B cell (primary cell): ENCODE data around the gene GLI3. TPM values are rescaled to one million over a fixed set of nuclear protein-coding genes. Genes with fewer than 3 reads are reported as not detected.

Source experiments
- ATAC-seq: fragments of 200-7000 bp; cut with Tn5 transposase; one replicate; pipeline ENCODE4 v1.10.0; 2021; ENCODE audit warnings: low read depth, mild to moderate bottlenecking, moderate number of reproducible peaks, moderate library complexity
- CTCF ChIA-PET: fragments of 350-600 bp; sonication (Branson Sonifier 250); formaldehyde crosslinking; loops from one replicate; lab custom pipeline; 2021; ENCODE audit warnings: antibody characterized with exemption, inconsistent platforms; lab: Charles Lee
- POLR2A ChIA-PET: fragments of 350-600 bp; sonication (Branson Sonifier 250); formaldehyde crosslinking; loops from one replicate; lab custom pipeline; 2021; ENCODE audit warnings: antibody characterized with exemption; lab: Charles Lee
- DNase-seq: peaks from one replicate; pipeline ENCODE4 v3.0.0; 2013
- H2AFZ ChIP-seq: 2 replicates; pipeline ENCODE4 v1.6.1; 2012; ENCODE audit warnings: mild to moderate bottlenecking, low read depth, low read length; ENCODE audit not compliant: insufficient read depth, poor library complexity, severe bottlenecking
- H3K27ac ChIP-seq, 2 donors: 1 replicate in 1 of 2; 2 replicates in 1 of 2; pipeline ENCODE4 v1.5.1; 2012 to 2013; ENCODE audit warnings: low read length in 2 of 2, mild to moderate bottlenecking in 2 of 2, moderate library complexity in 1 of 2
- H3K27me3 ChIP-seq, 4 experiments: fragments of 200-600 bp in 1 of 4; sonication (generic) in 1 of 4; replicated peaks in 1 of 4; 1 replicate in 2 of 4; 2 replicates in 2 of 4; pipeline versions ENCODE4 v1.6.1 to v1.7.0; 2013 to 2016; ENCODE audit warnings: low read length in 3 of 4, mild to moderate bottlenecking in 2 of 4, mixed read lengths in 1 of 4, moderate library complexity in 1 of 4; ENCODE audit not compliant: insufficient read depth in 4 of 4, control insufficient read depth in 3 of 4; ENCODE audit errors: control extremely low read depth in 1 of 4
- H3K36me3 ChIP-seq, 2 experiments: replicated peaks in 1 of 2; 1 replicate in 1 of 2; 2 replicates in 1 of 2; pipeline versions ENCODE4 v1.6.1 to v1.7.1; 2013; ENCODE audit warnings: low read length in 1 of 2; ENCODE audit not compliant: insufficient read depth in 2 of 2, control insufficient read depth in 1 of 2; ENCODE audit errors: control extremely low read depth in 1 of 2, extremely low read depth in 1 of 2
- H3K4me1 ChIP-seq, 2 donors: fragments of 200-600 bp in 1 of 2; sonication (generic) in 1 of 2; 1 replicate in 1 of 2; 2 replicates in 1 of 2; pipeline versions ENCODE4 v1.5.1 to v1.6.1; 2013 to 2017; ENCODE audit warnings: low read length in 2 of 2; ENCODE audit not compliant: control insufficient read depth in 2 of 2, insufficient read depth in 2 of 2
- H3K4me2 ChIP-seq: replicated peaks from 2 replicates; pipeline ENCODE3; 2012; ENCODE audit warnings: mild to moderate bottlenecking, low read depth, low read length; ENCODE audit not compliant: poor library complexity, severe bottlenecking
- H3K4me3 ChIP-seq, 5 experiments: fragments of 200-600 bp in 1 of 5; sonication (generic) in 1 of 5; 1 replicate in 3 of 5; 2 replicates in 2 of 5; pipeline versions ENCODE4 v1.5.1 to v1.7.0; 2011 to 2016; ENCODE audit warnings: low read length in 4 of 5, mild to moderate bottlenecking in 4 of 5, low read depth in 2 of 5, control low read depth in 1 of 5, moderate library complexity in 1 of 5; ENCODE audit not compliant: insufficient read depth in 1 of 5; ENCODE audit errors: control extremely low read depth in 1 of 5, extremely low read depth in 1 of 5
- H3K79me2 ChIP-seq: fragments of 200-600 bp; sonication (generic); one replicate; pipeline ENCODE4 v1.6.0; 2016; ENCODE audit warnings: low read length; ENCODE audit not compliant: control insufficient read depth, insufficient read depth
- H3K9ac ChIP-seq: fragments of 200-600 bp; sonication (generic); 2 replicates; pipeline ENCODE4 v1.6.1; 2017; ENCODE audit warnings: mild to moderate bottlenecking, low read length, moderate library complexity
- H3K9me3 ChIP-seq, 3 donors: one replicate each; pipeline versions ENCODE4 v1.6.1 to v1.7.1; 2013; ENCODE audit warnings: low read length in 2 of 3; ENCODE audit not compliant: control insufficient read depth in 2 of 3, insufficient read depth in 1 of 3; ENCODE audit errors: control extremely low read depth in 1 of 3
- H4K20me1 ChIP-seq: 2 replicates; pipeline ENCODE4 v1.6.0; 2012; ENCODE audit warnings: mild to moderate bottlenecking, low read length; ENCODE audit not compliant: insufficient read depth, control insufficient read depth, poor library complexity, severe bottlenecking
- H3K27ac Mint-ChIP-seq: one replicate; pipeline ENCODE4 v1.8.0; 2021; ENCODE audit warnings: mixed read lengths
- H3K27me3 Mint-ChIP-seq: one replicate; pipeline ENCODE4 v1.8.0; 2021; ENCODE audit warnings: mixed read lengths
- H3K4me1 Mint-ChIP-seq: one replicate; pipeline ENCODE4 v1.8.0; 2021; ENCODE audit warnings: mixed read lengths
- H3K4me3 Mint-ChIP-seq: one replicate; pipeline ENCODE4 v1.8.0; 2021; ENCODE audit warnings: mixed read lengths
- H3K9me3 Mint-ChIP-seq: one replicate; pipeline ENCODE4 v1.8.0; 2022; ENCODE audit warnings: mixed read lengths; ENCODE audit not compliant: insufficient read depth
- EZH2 ChIP-seq: IDR thresholded peaks from 2 replicates; pipeline ENCODE4 v1.6.1; 2012; ENCODE audit warnings: borderline replicate concordance, low read depth, mild to moderate bottlenecking, moderate library complexity, low read length; ENCODE audit not compliant: insufficient read depth, poor library complexity, severe bottlenecking
- WGBS: methylation state at CpG from one replicate; pipeline ENCODE4 v1.1.5; 2013; ENCODE audit warnings: missing lambda C conversion rate; ENCODE audit not compliant: insufficient coverage; 5-methylcytosine and 5-hydroxymethylcytosine counted together
- intact Hi-C: fragments of 100-400 bp; cut with micrococcal nuclease; formaldehyde crosslinking; loops from one replicate; pipeline ENCODE4 v1.10.0; 2022
- polyA plus RNA-seq: library from polyadenylated mRNA; depleted of rRNA; stranded (reverse); fragments of >200 nt; gene quantifications from 2 replicates; pipeline ENCODE4 v1.2.3, GENCODE V29; 2012
- total RNA-seq, 2 donors: library from RNA; stranded (reverse); fragments of 120-200 nt in 1 of 2; gene quantifications; 1 replicate in 1 of 2; 2 replicates in 1 of 2; pipeline versions ENCODE4 v1.2.3 to v1.2.4, GENCODE V29; 2013 to 2022
- TF ChIP-seq, protein P1 (sequence below): fragments of 200-600 bp; IDR thresholded peaks from one replicate; pipeline ENCODE4 v1.8.0; 2022; ENCODE audit warnings: antibody characterized with exemption, mild to moderate bottlenecking

Gene GLI3
- total and polyA plus RNA-seq, 2 donors (not counting 1 experiment from before 2014, with no cell fraction given): not detected

- no peaks in the 10 kb centered on the region for H4K20me1 ChIP-seq
- Mint-ChIP-seq H3K9me3 (no peaks in the 10 kb centered on the region), H3K4me3 (no peak overlapping the region), H3K4me1 (no peaks in the 10 kb centered on the region), H3K27ac (no peak overlapping the region), H3K27me3 (no peaks in the 10 kb centered on the region)
- WGBS: 84% methylated on average over 6 of the region's 11 CpGs
- ChIA-PET POLR2A (no interaction called here), CTCF (no interaction called here)
- no peak overlapping the region for H3K9ac ChIP-seq
- H3K4me1 ChIP-seq: no peaks in the 10 kb centered on the region
- no peak overlapping the region for H2AFZ ChIP-seq
- H3K27me3 ChIP-seq: no peaks in the 10 kb centered on the region
- ATAC-seq: no peak
- TF ChIP-seq EZH2: no peak
- TF ChIP-seq, protein P1, sequence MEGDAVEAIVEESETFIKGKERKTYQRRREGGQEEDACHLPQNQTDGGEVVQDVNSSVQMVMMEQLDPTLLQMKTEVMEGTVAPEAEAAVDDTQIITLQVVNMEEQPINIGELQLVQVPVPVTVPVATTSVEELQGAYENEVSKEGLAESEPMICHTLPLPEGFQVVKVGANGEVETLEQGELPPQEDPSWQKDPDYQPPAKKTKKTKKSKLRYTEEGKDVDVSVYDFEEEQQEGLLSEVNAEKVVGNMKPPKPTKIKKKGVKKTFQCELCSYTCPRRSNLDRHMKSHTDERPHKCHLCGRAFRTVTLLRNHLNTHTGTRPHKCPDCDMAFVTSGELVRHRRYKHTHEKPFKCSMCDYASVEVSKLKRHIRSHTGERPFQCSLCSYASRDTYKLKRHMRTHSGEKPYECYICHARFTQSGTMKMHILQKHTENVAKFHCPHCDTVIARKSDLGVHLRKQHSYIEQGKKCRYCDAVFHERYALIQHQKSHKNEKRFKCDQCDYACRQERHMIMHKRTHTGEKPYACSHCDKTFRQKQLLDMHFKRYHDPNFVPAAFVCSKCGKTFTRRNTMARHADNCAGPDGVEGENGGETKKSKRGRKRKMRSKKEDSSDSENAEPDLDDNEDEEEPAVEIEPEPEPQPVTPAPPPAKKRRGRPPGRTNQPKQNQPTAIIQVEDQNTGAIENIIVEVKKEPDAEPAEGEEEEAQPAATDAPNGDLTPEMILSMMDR: no peak
- no peaks in the 10 kb centered on the region for H3K9me3 ChIP-seq
- intact Hi-C loops: no loop called here
- H3K4me3 ChIP-seq: no peak overlapping the region
- H3K36me3 ChIP-seq: no peaks in the 10 kb centered on the region
- no peak overlapping the region for H3K4me2 ChIP-seq
- DNase-seq: no peak
- H3K27ac ChIP-seq: no peak overlapping the region
- no peaks in the 10 kb centered on the region for H3K79me2 ChIP-seq
These were observed 140.1 kb downstream of the GLI3 start for GRCh38 chr7:42096681-42097561.

- H3K27me3 ChIP-seq: no peaks in the 10 kb centered on the region
- no peak overlapping the region for H3K4me3 ChIP-seq
- DNase-seq (no peak), ATAC-seq (no peak)
- TF ChIP-seq EZH2: no peak
- TF ChIP-seq, protein P1: no peak
- H4K20me1 ChIP-seq: no peaks in the 10 kb centered on the region
- WGBS: 91% methylated on average over 7 of the region's 8 CpGs
- H2AFZ ChIP-seq: no peak overlapping the region
- no peaks in the 10 kb centered on the region for H3K79me2 ChIP-seq
- ChIA-PET POLR2A (no interaction called here), CTCF (no interaction called here)
- no peaks in the 10 kb centered on the region for H3K9me3 ChIP-seq
- H3K4me1 ChIP-seq: no peaks in the 10 kb centered on the region
- Mint-ChIP-seq H3K4me3 (no peak overlapping the region), H3K9me3 (no peaks in the 10 kb centered on the region), H3K4me1 (no peaks in the 10 kb centered on the region), H3K27ac (no peak overlapping the region), H3K27me3 (no peaks in the 10 kb centered on the region)
- H3K36me3 ChIP-seq: no peaks in the 10 kb centered on the region
- intact Hi-C loops: no loop called here
- no peak overlapping the region for H3K27ac ChIP-seq
- no peak overlapping the region for H3K4me2 ChIP-seq
- H3K9ac ChIP-seq: no peak overlapping the region
These were observed 140.7 kb downstream of the GLI3 start for GRCh38 chr7:42096268-42096667.
